HUES48 (cell line): ENCODE results near the gene ST8SIA1.

Source experiments
- H3K27ac ChIP-seq: one replicate; pipeline ENCODE4 v1.7.0; 2013; ENCODE audit warnings: low read depth, low read length, inconsistent platforms
- H3K27me3 ChIP-seq: 2 replicates; pipeline ENCODE4 v1.6.1; 2013; ENCODE audit warnings: mild to moderate bottlenecking, low read length; ENCODE audit not compliant: control insufficient read depth, insufficient read depth
- H3K36me3 ChIP-seq: 2 replicates; pipeline ENCODE4 v1.6.1; 2013; ENCODE audit warnings: low read length; ENCODE audit not compliant: control insufficient read depth, insufficient read depth
- H3K4me1 ChIP-seq: 2 replicates; pipeline ENCODE4 v1.6.1; 2013; ENCODE audit warnings: mild to moderate bottlenecking, low read length; ENCODE audit not compliant: control insufficient read depth, insufficient read depth
- H3K4me3 ChIP-seq: 2 replicates; pipeline ENCODE4 v1.5.1; 2013; ENCODE audit warnings: mild to moderate bottlenecking, low read depth, low read length
- H3K9ac ChIP-seq: 2 replicates; pipeline ENCODE4 v1.6.1; 2013; ENCODE audit warnings: mild to moderate bottlenecking, low read depth, low read length, moderate library complexity
- H3K9me3 ChIP-seq: 2 replicates; pipeline ENCODE4 v1.6.1; 2013; ENCODE audit warnings: low read length; ENCODE audit not compliant: control insufficient read depth, insufficient read depth

ST8SIA1 gene

DNA sequence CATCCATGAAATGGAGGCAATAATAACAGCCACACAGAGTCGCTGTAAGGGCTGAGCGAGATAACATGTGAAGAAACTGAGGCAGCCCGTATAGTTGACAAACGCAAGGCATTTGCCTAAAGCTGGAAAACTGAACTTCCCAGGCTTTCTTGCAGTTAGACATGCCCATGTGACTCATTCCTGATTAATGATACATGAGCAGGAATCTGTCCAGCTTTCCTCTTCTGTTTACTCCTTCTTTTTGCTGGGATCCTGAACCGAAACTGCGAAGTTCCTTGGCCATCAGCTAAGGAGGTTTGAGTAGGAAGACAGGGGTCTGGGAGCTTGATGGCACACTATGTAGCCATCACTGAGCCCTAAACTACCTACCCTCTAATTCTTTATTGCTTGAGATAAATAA is 52.2 kb downstream of the ST8SIA1 start:
- no peaks in the 10 kb centered on the region for H3K9me3 ChIP-seq
- H3K4me3 ChIP-seq, result no peak overlapping the region
- peaks cover 6% of the 10 kb centered on the region for H3K4me1 ChIP-seq
- no peak overlapping the region for H3K9ac ChIP-seq
- H3K27ac ChIP-seq, result no peak overlapping the region
- H3K36me3 ChIP-seq, result no peaks in the 10 kb centered on the region
- no peaks in the 10 kb centered on the region for H3K27me3 ChIP-seq

DNA sequence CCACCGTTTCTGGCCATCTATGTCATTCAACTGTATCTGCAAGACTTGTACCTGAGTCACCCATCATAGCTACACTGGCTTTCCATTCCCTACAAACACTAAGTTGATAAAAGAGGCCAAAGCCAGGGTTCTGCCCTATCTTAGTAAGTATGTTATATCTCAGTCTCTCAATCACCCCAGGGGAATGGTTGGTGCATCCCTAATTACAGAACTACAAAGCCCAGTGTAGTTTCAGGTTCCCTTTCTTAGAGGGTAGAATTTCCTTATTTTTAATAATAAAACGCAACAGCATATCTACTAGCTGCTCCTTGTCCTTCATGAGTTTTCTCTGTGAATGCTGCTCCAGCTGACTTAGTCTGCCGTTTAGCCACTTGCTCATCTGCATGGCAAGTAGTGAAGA is 57.6 kb downstream of the ST8SIA1 start:
- no peaks in the 10 kb centered on the region for H3K27me3 ChIP-seq
- no peak overlapping the region for H3K27ac ChIP-seq
- no peak overlapping the region for H3K4me3 ChIP-seq
- no peaks in the 10 kb centered on the region for H3K4me1 ChIP-seq
- H3K9me3 ChIP-seq, result no peaks in the 10 kb centered on the region
- H3K36me3 ChIP-seq, result no peaks in the 10 kb centered on the region
- H3K9ac ChIP-seq, result no peak overlapping the region

DNA sequence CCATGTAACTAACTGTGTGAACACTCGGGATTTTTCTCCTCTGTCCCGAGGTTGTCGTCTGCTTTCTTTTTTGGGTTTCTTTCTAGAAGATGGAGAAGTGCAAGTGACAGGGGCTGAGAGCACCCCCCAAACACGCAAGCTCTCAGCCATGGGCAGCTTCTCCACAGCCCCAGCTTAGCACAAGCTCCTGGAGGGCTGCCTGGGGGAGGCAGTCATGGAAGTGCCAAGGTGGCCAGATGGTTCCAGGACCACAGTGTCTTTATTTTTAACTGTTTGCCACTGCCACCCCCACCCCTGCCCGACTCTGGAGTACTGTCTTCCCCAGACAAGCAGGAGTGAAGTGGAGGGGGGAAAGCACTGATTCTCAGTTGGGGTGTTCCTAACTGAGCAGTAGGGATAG is 58.2 kb downstream of the ST8SIA1 start:
- Histone ChIP-seq H3K4me3 (no peak overlapping the region), H3K27me3 (no peaks in the 10 kb centered on the region), H3K9me3 (no peaks in the 10 kb centered on the region), H3K27ac (no peak overlapping the region), H3K4me1 (no peaks in the 10 kb centered on the region), H3K9ac (no peak overlapping the region), H3K36me3 (no peaks in the 10 kb centered on the region)

DNA sequence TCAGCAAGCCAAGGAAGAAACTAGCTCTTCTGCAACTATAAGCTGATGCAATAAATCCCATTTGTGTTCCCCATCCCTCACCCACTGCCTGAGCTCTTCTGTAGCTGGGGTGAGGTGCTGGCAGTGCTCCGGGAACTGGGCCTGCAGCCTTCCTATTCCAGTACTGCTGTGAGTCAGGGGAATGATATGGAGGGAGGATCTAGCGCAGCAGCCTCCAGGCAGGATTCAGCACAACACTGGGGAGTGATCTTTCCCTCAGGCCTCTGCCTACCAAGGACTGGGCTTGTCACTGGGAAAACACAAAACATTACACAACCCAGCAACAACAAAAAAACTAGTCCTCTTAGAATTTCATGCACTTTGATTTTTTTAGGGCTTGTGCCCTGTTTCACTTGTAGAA is 58.7 kb downstream of the ST8SIA1 start:
- H3K9ac ChIP-seq, result no peak overlapping the region
- no peaks in the 10 kb centered on the region for H3K36me3 ChIP-seq
- H3K27me3 ChIP-seq, result no peaks in the 10 kb centered on the region
- H3K4me1 ChIP-seq, result no peaks in the 10 kb centered on the region
- H3K9me3 ChIP-seq, result no peaks in the 10 kb centered on the region
- H3K27ac ChIP-seq, result no peak overlapping the region
- H3K4me3 ChIP-seq, result no peak overlapping the region

DNA sequence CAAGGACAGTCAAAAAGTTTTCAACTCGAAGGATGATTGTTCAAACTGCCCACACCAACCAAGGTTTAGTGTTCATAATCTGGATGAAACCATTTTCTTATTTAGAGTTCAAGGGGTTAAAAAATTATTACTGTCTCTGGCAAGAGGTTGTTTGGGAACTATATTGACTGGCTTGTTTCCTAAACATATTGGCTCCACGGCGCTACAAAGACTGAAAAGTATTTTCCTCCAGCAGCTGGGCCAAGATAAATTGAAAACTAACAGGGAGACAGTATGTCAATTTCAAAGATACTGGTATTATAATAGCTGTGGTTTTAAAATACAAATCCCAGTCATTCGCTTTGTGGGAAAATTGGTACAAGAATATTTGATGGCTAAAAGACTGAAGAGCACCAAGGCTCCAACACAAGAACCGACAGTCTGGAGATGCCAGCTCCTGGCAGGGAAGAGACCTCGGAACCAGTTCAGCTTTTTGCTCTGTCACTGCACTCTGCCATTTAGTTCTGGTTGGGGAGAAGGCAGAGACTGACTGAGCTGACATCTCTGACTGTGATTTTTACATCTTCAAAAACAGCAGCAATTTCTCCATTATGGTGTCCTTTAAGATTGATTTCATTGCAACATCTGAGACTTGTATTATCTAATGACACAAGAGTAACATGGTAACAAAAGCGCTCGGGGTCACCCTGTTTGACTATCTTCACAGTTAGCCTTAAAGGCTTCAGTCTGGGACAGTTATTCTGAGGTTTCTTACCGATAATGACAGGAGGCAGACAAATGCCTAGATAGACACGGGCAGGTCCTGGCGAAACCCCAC is 62.0 kb downstream of the ST8SIA1 start:
- Histone ChIP-seq H3K4me3 (no peak overlapping the region), H3K9ac (no peak overlapping the region), H3K27me3 (no peaks in the 10 kb centered on the region), H3K27ac (no peak overlapping the region), H3K36me3 (no peaks in the 10 kb centered on the region), H3K9me3 (no peaks in the 10 kb centered on the region), H3K4me1 (no peaks in the 10 kb centered on the region)

DNA sequence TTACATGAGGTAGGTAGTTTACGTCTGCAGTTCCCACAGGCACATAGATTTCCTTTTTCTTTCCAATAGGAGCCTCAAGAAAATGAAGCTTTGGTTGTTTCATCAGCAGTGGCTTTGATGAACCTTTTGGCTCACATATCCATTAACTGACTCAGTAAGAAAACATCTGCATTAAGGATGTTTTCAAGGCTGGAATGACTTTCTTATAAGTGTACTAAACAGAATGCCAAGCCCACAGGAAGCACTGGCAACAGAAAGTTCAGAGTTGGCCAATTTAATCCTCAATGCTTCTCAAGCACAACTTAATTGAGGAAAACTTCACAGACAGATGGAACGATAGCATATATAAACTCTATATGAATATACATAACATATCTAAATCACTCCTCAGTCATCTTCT is 63.5 kb downstream of the ST8SIA1 start:
- Histone ChIP-seq H3K9ac (no peak overlapping the region), H3K4me1 (no peaks in the 10 kb centered on the region), H3K36me3 (no peaks in the 10 kb centered on the region), H3K9me3 (no peaks in the 10 kb centered on the region), H3K27me3 (no peaks in the 10 kb centered on the region), H3K27ac (no peak overlapping the region), H3K4me3 (no peak overlapping the region)

DNA sequence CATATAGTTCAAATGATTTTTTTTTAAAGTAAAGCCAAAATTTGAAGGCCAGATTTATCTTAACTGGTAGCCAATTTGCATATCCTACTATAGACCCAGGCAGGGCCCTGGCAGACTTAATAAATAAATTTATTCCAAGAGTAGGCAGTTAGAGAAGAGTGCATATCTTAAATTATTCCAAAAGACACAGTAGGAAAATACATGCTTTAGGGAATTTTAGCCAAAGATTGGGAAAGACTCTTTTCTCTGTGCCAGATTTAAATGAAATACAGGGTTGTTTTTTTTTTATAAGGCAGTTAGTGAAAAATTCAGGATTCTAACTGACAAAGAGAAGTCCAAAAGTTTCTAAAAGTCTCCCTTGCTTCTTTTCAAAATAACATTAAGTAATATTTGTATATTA is 65.5 kb downstream of the ST8SIA1 start:
- no peaks in the 10 kb centered on the region for H3K36me3 ChIP-seq
- no peaks in the 10 kb centered on the region for H3K9me3 ChIP-seq
- no peaks in the 10 kb centered on the region for H3K27me3 ChIP-seq
- H3K9ac ChIP-seq, result no peak overlapping the region
- no peak overlapping the region for H3K27ac ChIP-seq
- no peak overlapping the region for H3K4me3 ChIP-seq
- H3K4me1 ChIP-seq, result no peaks in the 10 kb centered on the region

DNA sequence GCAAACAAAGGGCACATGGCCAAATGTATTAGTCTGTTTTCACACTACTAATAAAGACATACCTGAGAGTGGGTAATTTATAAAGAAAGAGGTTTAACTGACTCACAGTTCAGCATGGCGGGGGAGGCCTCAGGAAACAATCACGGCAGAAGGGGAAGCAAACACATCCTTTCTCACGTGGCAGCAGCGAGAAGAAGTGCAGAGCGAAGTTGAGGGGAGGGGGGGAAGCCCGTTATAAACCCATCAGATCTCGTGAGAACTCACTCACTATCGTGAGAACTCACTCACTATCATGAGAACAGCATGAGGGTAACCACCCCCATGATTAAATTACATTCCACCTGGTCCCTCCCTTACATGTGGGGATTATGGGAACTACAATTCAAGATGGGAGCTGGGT is 66.1 kb downstream of the ST8SIA1 start:
- H3K27me3 ChIP-seq, result no peaks in the 10 kb centered on the region
- no peak overlapping the region for H3K4me3 ChIP-seq
- no peak overlapping the region for H3K27ac ChIP-seq
- no peaks in the 10 kb centered on the region for H3K36me3 ChIP-seq
- H3K9ac ChIP-seq, result no peak overlapping the region
- no peaks in the 10 kb centered on the region for H3K9me3 ChIP-seq
- H3K4me1 ChIP-seq, result peaks cover 5% of the 10 kb centered on the region; the same call in 1 of the 2 replicates

DNA sequence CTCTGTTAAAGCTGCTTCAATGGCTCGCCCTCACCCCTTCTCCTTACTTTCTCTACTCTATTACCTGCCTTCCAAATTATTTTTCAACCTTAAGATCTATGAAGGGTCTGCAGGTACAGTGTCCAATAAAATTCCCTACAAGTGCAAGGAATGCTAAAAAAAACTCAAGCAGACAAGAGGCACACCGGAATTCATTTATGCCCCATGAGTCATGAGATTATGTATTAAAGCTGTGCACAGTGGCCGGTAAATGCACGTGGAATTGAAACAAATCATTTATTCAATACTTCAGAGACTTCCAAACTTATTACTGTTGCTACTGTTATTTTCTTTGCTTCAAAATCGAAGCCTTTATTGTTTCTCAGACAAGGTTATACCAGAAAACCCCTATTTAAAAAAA is 68.4 kb downstream of the ST8SIA1 start:
- peaks cover 13% of the 10 kb centered on the region for H3K4me1 ChIP-seq
- H3K36me3 ChIP-seq, result no peaks in the 10 kb centered on the region
- no peak overlapping the region for H3K4me3 ChIP-seq
- H3K27me3 ChIP-seq, result no peaks in the 10 kb centered on the region
- no peaks in the 10 kb centered on the region for H3K9me3 ChIP-seq
- H3K9ac ChIP-seq, result no peak overlapping the region
- H3K27ac ChIP-seq, result no peak overlapping the region

DNA sequence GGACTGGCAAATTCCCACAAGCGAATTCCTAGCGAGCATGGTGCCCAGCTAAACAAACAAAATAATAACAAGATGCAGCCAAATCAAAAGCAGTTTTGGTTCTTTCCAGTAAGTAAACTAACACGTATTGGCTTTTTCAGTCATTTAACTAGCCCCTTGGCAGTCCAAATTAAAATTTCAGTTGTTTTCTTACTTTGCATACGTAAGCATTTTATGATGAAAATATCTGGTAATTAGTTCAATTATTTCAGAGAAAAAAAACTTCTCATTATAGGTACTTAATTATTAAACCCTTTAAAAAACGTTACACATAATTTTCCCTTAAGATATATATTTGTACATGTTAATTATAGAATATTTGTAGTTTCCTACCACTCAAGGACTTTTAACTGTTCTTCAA is 70.1 kb downstream of the ST8SIA1 start:
- no peak overlapping the region for H3K27ac ChIP-seq
- H3K9me3 ChIP-seq, result no peaks in the 10 kb centered on the region
- no peaks in the 10 kb centered on the region for H3K36me3 ChIP-seq
- no peaks in the 10 kb centered on the region for H3K27me3 ChIP-seq
- H3K4me1 ChIP-seq, result peaks cover 13% of the 10 kb centered on the region
- H3K9ac ChIP-seq, result no peak overlapping the region
- no peak overlapping the region for H3K4me3 ChIP-seq

DNA sequence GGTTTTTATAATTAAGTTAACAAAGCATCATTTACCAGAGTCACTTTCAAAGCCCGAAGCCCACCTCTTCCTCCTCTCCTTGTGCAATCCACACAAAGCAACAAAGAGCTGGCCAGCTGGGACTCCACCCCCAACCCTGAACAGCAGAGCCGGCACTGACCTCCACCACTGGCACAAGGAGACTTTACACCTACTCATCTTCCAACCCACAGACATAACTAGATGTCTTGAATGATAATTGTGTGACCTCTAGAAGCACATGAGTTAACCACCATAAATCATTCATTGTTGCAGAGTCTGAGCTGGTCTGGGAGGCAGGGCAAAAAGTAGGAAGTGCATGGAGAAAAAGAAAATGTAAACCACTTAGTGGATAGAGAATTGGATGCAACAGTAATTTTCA is 72.2 kb downstream of the ST8SIA1 start:
- Histone ChIP-seq H3K9me3 (no peaks in the 10 kb centered on the region), H3K36me3 (no peaks in the 10 kb centered on the region), H3K9ac (no peak overlapping the region), H3K4me1 (peaks cover 13% of the 10 kb centered on the region), H3K27ac (no peak overlapping the region), H3K27me3 (no peaks in the 10 kb centered on the region), H3K4me3 (no peak overlapping the region)
